ENCODE results near the gene ADH1C. TPM values are rescaled to one million over a fixed set of nuclear protein-coding genes. Genes with fewer than 3 reads are reported as not detected.

ADH1C gene
- not detected for total RNA-seq

DNA sequence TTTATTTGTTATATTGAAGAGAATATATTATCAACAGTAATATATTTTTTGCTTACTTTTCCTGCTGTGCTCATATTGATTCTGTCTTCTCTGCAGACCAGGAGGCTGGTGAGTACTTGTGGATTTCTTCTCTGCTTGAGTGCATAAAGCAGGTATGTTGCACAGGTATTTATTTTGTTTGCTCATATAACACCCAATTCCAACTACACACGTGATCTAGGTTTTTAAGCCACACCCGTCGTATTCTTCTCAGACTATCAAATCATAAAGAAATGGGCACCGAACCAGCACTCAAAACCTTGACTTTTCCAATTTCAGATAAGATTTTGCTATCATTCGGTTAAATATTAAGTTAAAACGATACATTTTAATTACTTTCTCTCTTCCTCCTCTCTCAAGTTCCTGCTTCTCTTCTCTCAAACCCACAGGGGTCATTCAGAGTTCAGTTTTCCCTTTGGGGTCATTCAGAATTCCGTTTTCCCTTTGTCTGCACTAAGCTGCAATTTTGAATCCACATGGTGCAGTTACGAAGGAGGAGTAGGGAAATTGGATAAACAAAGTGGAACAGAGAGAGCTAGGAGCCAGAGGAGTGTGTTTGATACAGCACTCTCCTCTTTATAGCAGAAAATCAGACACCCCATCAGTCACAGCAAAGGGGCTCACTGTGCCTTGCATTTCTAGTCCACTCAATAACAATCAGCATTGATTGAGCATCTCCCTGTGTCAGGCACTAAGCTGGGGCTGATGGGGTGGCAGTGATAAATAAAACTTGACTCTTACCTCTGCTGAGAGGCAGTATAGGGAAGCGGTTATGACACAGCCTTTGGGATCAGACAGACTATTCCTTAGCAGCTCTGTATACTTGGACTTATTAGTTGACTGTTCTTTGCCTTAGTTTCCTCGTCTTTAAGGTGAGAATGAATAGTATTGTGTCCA lies at the start of gene ADH1C:
ADH1C (minus strand) TSS at position 145 of the 936 bp plus-strand sequence; CDS start at position 74, 71 bp downstream.
- Mint-ChIP-seq H3K27ac (no peak within 1 kb of the TSS), H3K9me3 (peaks cover 0 to 5% of the 10 kb centered on the region in 2 donors), H3K27me3 (ENCODE audit: low read depth) (peaks cover 35% of the 10 kb centered on the region), H3K4me3 (no peak within 1 kb of the TSS), H3K4me1 (ENCODE audit: low read depth) (peaks cover 11% of the 10 kb centered on the region), H3K36me3 (ENCODE audit: insufficient read depth in 2 of 2) (peaks cover 0 to 3% of the 10 kb centered on the region in 2 donors)
- ATAC-seq (replicated peaks in 1 of 2) (no peak), DNase-seq (no peak)

DNA sequence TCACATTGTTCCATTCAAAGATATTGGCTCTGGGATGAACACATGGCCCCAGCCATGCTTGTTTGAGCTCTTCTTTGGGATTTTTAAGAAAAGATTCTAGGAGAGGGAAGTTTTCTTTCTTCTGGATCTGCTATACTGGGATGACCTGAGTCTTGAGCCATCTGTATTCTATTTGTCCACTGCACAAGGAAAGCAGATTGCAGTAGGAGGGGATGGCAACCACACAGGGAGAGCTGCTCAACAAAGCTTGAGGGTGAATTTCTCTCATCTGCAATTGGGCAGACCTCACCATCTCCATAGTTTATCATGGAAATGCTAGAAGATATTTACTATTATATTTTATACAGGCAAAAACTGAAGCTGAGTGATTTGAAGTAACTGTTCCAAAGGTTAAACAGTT lies 48.3 kb upstream of the ADH1C start:
- DNase-seq (no peak), ATAC-seq (replicated peaks in 1 of 2) (no peak)
- Mint-ChIP-seq H3K36me3 (ENCODE audit: insufficient read depth in 2 of 2) (no peaks in the 10 kb centered on the region), H3K27ac (no peak overlapping the region), H3K4me3 (no peak overlapping the region), H3K4me1 (ENCODE audit: low read depth) (peaks cover 24% of the 10 kb centered on the region), H3K9me3 (no peaks in the 10 kb centered on the region), H3K27me3 (ENCODE audit: low read depth) (no peaks in the 10 kb centered on the region)

DNA sequence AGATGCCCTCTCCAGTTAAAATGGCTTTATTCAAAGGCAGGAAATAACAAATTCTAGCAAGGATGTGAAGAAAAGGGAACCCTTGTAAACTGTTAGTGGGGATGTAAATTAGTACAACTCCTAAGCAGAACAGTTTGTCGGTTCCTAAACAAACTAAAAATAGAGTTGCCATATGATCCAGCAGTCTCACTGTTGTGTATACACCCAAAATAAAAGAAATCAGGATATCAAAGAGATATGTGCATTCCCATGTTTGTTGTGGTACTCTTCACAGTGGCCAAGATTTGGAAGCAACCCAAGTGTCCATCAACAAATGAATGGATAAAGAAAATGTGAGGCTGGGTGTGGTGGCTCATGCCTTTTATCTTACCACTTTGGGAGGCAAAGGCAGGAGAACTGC lies 46.5 kb upstream of the ADH1C start:
- no peak for DNase-seq
- no peak for ATAC-seq (replicated peaks in 1 of 2)
- Mint-ChIP-seq H3K9me3 (no peaks in the 10 kb centered on the region), H3K4me3 (no peak overlapping the region), H3K4me1 (ENCODE audit: low read depth) (peaks cover 8% of the 10 kb centered on the region), H3K36me3 (ENCODE audit: insufficient read depth in 2 of 2) (no peaks in the 10 kb centered on the region), H3K27ac (no peak overlapping the region), H3K27me3 (ENCODE audit: low read depth) (no peaks in the 10 kb centered on the region)

DNA sequence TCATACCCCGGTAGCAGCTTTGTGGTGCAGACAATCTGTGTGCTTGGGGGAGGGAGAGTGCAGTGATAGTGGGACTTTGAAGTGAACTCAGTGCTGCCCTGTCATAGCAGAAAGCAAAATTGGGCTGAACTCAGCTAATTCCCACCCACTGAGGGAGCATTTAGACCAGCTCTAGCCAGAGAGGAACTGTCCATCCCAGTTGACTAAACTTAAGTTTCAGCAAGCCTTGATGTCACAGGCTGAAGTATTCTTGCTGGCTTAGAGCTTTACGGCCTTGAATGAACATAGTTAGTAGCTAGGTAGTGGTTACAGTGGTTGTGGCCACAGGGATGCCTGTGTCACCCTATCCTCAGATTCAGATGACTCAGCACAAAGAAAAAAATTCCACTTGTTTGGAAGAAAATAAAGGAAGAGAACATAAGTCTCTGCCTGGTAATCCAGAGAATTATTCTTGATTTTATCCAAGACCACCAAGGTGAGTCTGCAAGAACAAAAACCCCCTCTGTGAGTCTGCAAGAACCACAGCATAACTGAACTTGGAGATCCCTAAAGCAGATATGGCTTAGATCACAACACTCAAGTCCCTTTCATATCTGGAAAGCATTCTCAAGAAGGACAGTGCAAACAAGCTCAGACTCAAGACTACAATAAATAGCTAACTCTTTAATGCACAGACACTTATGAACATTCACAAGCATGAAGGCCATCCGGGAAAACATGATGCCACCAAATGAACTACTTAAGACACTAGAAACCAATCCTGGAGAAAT lies 43.2 kb upstream of the ADH1C start:
- no peak overlapping the region for H3K4me3 Mint-ChIP-seq
- DNase-seq: no peak
- no peak for ATAC-seq (replicated peaks in 1 of 2)
- no peaks in the 10 kb centered on the region for H3K4me1 Mint-ChIP-seq (ENCODE audit: low read depth)
- H3K9me3 Mint-ChIP-seq: peaks cover 0 to 3% of the 10 kb centered on the region in 2 donors
- H3K36me3 Mint-ChIP-seq (ENCODE audit: insufficient read depth in 2 of 2): no peaks in the 10 kb centered on the region
- H3K27me3 Mint-ChIP-seq (ENCODE audit: low read depth): no peaks in the 10 kb centered on the region
- H3K27ac Mint-ChIP-seq: no peak overlapping the region

DNA sequence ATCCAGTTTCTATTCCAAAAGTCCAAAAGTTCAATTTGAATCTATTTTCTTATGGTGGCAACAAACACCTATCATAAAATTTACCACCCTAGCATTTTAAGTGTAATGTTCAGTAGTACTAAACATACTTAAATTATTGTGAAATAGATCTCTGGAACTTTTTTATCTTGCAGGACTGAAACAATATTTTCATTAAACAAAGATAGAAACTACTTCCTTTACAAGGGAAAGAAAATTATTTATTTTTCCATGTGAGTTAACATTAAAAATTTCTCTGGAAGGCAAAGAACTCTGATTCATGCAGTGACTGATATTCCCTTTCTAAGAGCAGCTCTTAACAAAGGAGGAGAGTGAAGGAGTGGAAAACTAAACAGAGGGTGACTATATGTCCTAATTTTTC lies 42.4 kb upstream of the ADH1C start:
- peaks cover 0 to 3% of the 10 kb centered on the region in 2 donors for H3K9me3 Mint-ChIP-seq
- no peaks in the 10 kb centered on the region for H3K27me3 Mint-ChIP-seq (ENCODE audit: low read depth)
- H3K4me1 Mint-ChIP-seq (ENCODE audit: low read depth): no peaks in the 10 kb centered on the region

DNA sequence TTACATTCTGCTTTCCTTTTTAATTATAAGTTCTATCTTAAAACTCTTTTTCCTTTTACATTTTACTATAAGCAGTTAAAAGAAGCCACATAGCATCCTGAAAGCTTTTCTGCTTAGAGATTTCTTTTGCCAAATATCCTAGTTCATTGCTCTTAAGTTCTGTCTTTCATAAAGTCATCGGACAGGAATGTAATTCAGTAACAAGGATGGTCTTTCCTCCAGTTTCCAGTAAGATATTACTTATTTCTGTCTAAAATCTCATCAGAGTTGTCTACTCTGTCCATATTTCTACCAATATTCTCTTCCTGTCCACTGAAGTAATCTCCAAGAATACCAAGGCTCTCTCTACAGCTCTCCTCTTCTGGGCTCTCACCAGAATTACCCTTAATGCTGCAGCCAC lies 37.5 kb upstream of the ADH1C start:
- H3K4me3 Mint-ChIP-seq: no peak overlapping the region
- no peaks in the 10 kb centered on the region for H3K4me1 Mint-ChIP-seq (ENCODE audit: low read depth)
- H3K36me3 Mint-ChIP-seq (ENCODE audit: insufficient read depth in 2 of 2): no peaks in the 10 kb centered on the region
- DNase-seq (no peak), ATAC-seq (replicated peaks in 1 of 2) (no peak)
- H3K9me3 Mint-ChIP-seq: peaks cover 0 to 3% of the 10 kb centered on the region in 2 donors
- peaks cover 16% of the 10 kb centered on the region for H3K27me3 Mint-ChIP-seq (ENCODE audit: low read depth)
- H3K27ac Mint-ChIP-seq: no peak overlapping the region

More for the DNA sequence above, 42.4 kb upstream of the ADH1C start:
- ATAC-seq (replicated peaks in 1 of 2) (no peak), DNase-seq (no peak)
- no peak overlapping the region for H3K4me3 Mint-ChIP-seq
- H3K27ac Mint-ChIP-seq: no peak overlapping the region
- H3K36me3 Mint-ChIP-seq (ENCODE audit: insufficient read depth in 2 of 2): no peaks in the 10 kb centered on the region

- ATAC-seq (replicated peaks in 1 of 2) (no peak), DNase-seq (no peak)
- Mint-ChIP-seq H3K36me3 (ENCODE audit: insufficient read depth in 2 of 2) (no peaks in the 10 kb centered on the region), H3K4me1 (ENCODE audit: low read depth) (no peaks in the 10 kb centered on the region), H3K27ac (no peak overlapping the region), H3K4me3 (no peak overlapping the region), H3K27me3 (ENCODE audit: low read depth) (peaks cover 16% of the 10 kb centered on the region), H3K9me3 (peaks cover 0 to 3% of the 10 kb centered on the region in 2 donors)
Measured at GRCh38 chr4:99389606-99390005, 37.1 kb upstream of the ADH1C start.

DNA sequence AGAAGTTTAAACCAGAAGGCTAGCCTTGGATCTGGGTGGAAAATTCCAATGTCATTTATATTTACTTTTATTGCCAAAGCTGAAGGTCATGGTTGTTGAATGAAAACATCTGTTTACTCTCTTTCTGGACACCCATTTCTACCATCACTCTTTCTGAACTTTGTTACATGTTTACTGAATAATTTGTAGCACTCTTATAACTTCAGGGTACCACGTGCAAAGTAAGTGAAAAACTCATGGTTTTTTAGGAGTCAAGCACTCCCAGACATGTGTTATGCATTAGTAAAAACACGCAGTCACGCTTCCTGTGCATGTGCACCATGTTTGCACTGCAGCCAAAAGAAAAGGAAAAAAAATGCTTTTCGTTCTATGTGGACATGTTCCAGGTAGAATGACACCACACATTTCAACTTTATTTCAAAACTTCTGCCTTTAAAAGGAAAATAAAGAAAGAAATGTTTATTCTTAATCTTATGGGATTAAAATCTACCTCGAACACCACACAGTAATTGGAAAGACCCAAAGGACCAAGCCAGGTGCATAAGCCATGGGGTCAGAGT lies 31.4 kb upstream of the ADH1C start:
- no peaks in the 10 kb centered on the region for H3K36me3 Mint-ChIP-seq (ENCODE audit: insufficient read depth in 2 of 2)

DNA sequence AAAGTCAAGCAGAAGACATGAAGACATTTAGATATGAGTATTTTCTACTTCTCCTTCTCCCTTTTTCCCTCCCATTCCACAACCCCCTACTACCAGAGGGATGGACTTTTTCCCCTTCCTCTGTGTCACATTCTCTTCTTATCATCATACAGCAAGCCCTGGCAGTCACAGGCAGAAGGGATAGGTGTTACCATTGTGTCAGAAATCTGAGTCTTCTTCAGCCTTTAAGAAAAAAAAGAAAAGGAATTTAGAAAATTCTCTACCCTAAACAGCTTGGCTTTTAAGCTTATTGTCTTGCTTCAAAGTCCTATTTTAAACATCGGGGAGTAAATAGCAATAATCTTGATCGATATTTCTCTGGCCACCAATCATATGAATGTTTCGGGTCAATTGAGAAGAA lies 30.9 kb upstream of the ADH1C start:
- no peak for ATAC-seq (replicated peaks in 1 of 2)
- no peak for DNase-seq
- no peak overlapping the region for H3K27ac Mint-ChIP-seq
- peaks cover 24% of the 10 kb centered on the region for H3K27me3 Mint-ChIP-seq (ENCODE audit: low read depth)
- no peaks in the 10 kb centered on the region for H3K4me1 Mint-ChIP-seq (ENCODE audit: low read depth)
- H3K36me3 Mint-ChIP-seq (ENCODE audit: insufficient read depth in 2 of 2): no peaks in the 10 kb centered on the region
- no peaks in the 10 kb centered on the region for H3K9me3 Mint-ChIP-seq
- H3K4me3 Mint-ChIP-seq: no peak overlapping the region

More for the DNA sequence above, 31.4 kb upstream of the ADH1C start:
- Mint-ChIP-seq H3K4me3 (no peak overlapping the region), H3K27ac (no peak overlapping the region), H3K27me3 (ENCODE audit: low read depth) (peaks cover 29% of the 10 kb centered on the region), H3K4me1 (ENCODE audit: low read depth) (no peaks in the 10 kb centered on the region), H3K9me3 (no peaks in the 10 kb centered on the region)
- no peak for DNase-seq
- no peak for ATAC-seq (replicated peaks in 1 of 2)

DNA sequence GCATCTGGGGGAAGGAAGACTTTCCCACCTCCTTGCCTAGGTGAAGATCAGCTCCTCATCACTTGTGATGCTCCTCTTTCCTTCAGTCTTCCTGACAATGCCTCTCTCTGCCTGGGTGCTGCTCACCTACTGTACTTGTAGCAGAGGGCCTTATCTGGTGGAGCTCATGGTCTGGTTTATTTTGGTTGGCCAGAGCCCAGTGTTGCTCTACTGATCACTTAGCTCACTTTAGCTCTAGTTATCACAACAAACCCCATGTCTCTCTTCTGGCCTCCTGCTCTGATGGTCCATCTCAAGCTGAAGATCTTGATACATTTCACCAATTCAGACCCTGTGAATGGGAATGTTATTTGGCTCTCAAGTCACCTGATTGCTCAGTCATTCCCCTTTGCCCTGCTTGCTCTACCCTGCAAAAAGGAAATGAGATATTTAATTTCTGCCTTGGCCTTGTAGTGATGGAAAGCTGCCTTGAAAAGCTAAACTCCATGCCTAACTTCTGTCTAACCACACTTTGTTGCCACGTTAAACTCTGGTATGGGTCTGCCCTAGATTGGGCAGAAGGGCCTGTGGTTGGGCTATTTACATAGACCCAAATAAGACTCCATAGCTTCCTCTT lies 30.3 kb upstream of the ADH1C start:
- Mint-ChIP-seq H3K4me1 (ENCODE audit: low read depth) (no peaks in the 10 kb centered on the region), H3K4me3 (no peak overlapping the region), H3K27me3 (ENCODE audit: low read depth) (peaks cover 18% of the 10 kb centered on the region), H3K9me3 (no peaks in the 10 kb centered on the region), H3K27ac (no peak overlapping the region), H3K36me3 (ENCODE audit: insufficient read depth in 2 of 2) (no peaks in the 10 kb centered on the region)
- ATAC-seq (replicated peaks in 1 of 2) (no peak), DNase-seq (no peak)

DNA sequence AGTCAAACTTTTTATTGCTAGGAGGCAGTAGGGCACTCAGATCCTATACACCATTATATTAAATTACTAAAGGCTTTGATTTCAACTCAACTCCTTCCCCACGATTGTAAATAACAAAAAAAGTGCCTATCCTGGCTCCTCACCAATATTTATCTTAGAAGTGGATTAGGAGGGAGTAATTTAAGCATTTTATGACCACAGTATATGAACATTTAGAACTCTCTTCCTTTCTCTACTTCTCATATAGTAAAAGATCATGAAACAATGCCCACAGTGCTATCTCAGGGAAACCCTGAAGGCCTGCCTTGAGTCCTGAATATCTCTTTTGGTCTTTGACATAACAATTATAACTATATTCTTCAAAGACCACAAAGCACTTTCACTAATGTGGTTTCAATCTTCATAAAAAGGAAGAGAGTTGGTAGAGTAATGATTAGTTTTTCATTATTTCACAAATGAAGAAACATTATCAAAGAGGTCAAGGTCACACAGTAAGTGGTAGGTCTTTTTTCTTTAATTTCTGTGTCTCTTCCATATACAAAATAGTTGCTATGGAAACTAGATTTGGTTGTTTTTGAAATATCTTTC lies 29.1 kb upstream of the ADH1C start:
- no peak overlapping the region for H3K27ac Mint-ChIP-seq
- ATAC-seq (replicated peaks in 1 of 2) (no peak), DNase-seq (no peak)
- H3K4me1 Mint-ChIP-seq (ENCODE audit: low read depth): no peaks in the 10 kb centered on the region
- H3K27me3 Mint-ChIP-seq (ENCODE audit: low read depth): peaks cover 17% of the 10 kb centered on the region
- H3K4me3 Mint-ChIP-seq: no peak overlapping the region
- no peaks in the 10 kb centered on the region for H3K9me3 Mint-ChIP-seq
- no peaks in the 10 kb centered on the region for H3K36me3 Mint-ChIP-seq (ENCODE audit: insufficient read depth in 2 of 2)

- H3K36me3 Mint-ChIP-seq (ENCODE audit: insufficient read depth in 2 of 2): peaks cover 3 to 4% of the 10 kb centered on the region in 2 donors
- peaks cover 23% of the 10 kb centered on the region for H3K27me3 Mint-ChIP-seq (ENCODE audit: low read depth)
- no peak overlapping the region for H3K27ac Mint-ChIP-seq
- ATAC-seq (replicated peaks in 1 of 2): no peak
- H3K9me3 Mint-ChIP-seq: peaks cover 2 to 3% of the 10 kb centered on the region in 2 donors
- DNase-seq: no peak
- H3K4me3 Mint-ChIP-seq: no peak overlapping the region
- no peaks in the 10 kb centered on the region for H3K4me1 Mint-ChIP-seq (ENCODE audit: low read depth)
Measured at GRCh38 chr4:99379571-99379970, 27.0 kb upstream of the ADH1C start.

Measured in activated T-cell treated with anti-CD3 and anti-CD28 coated beads, Interleukin-2, amount 50 U/mL, for 72 hours (primary cell).